ENCODE results near the gene SPATA17. TPM values are rescaled to one million over a fixed set of nuclear protein-coding genes. Genes with fewer than 3 reads are reported as not detected.

SPATA17 gene
- polyA plus RNA-seq, 1 experiment = 0.69 TPM

- no peak for DNase-seq (ENCODE audit: low read depth, low spot score)
- Histone ChIP-seq H3K9me3 (ENCODE audit: control insufficient read depth, insufficient read depth, low read length) (no peaks in the 10 kb centered on the region), H3K27me3 (ENCODE audit: control insufficient read depth, insufficient read depth, low read length) (no peaks in the 10 kb centered on the region), H3K4me3 (ENCODE audit: low read depth, low read length) (no peak overlapping the region), H3K27ac (ENCODE audit: low read depth, low read length) (no peak overlapping the region)
- POLR2A ChIA-PET = no interaction called here
- TF ChIP-seq CTCF (IDR thresholded peaks at IDR 0.05; ENCODE audit: low read depth, low read length) = no peak
- CTCF ChIA-PET = no interaction called here
These were observed 16.6 kb downstream of the SPATA17 start for GRCh38 chr1:217647791-217648190.

GRCh38 chr1:217650674-217651073 is 19.5 kb downstream of the SPATA17 start:
- no peak for TF ChIP-seq CTCF (IDR thresholded peaks at IDR 0.05; ENCODE audit: low read depth, low read length)
- ChIA-PET POLR2A (no interaction called here), CTCF (no interaction called here)
- Histone ChIP-seq H3K4me3 (ENCODE audit: low read depth, low read length) (no peak overlapping the region), H3K9me3 (ENCODE audit: control insufficient read depth, insufficient read depth, low read length) (no peaks in the 10 kb centered on the region), H3K27me3 (ENCODE audit: control insufficient read depth, insufficient read depth, low read length) (no peaks in the 10 kb centered on the region), H3K27ac (ENCODE audit: low read depth, low read length) (no peak overlapping the region)
- no peak for DNase-seq (ENCODE audit: low read depth, low spot score)

GRCh38 chr1:217660353-217661062 is 29.4 kb downstream of the SPATA17 start:
- H3K27ac ChIP-seq (ENCODE audit: low read depth, low read length) = peak overlapping the region; percentile 85
- ChIA-PET CTCF (interaction anchor here (0.5 to 2.1 kb wide), 33 partner anchors 10 to 1554 kb away, joined by 3 to 23 read pairs (median 3); partner anchors contain the start of genes GPATCH2 and SPATA17), POLR2A (interaction anchor here (0.6 to 1.1 kb wide), 3 partner anchors 30 to 1116 kb away, joined by 5 to 9 read pairs (median 7); partner anchors contain the start of genes GPATCH2 and SPATA17)
- TF ChIP-seq CTCF (IDR thresholded peaks at IDR 0.05; ENCODE audit: low read depth, low read length) = peak; percentile 79
- no peaks in the 10 kb centered on the region for H3K27me3 ChIP-seq (ENCODE audit: control insufficient read depth, insufficient read depth, low read length)
- no peak overlapping the region for H3K4me3 ChIP-seq (ENCODE audit: low read depth, low read length)
- H3K9me3 ChIP-seq (ENCODE audit: control insufficient read depth, insufficient read depth, low read length) = no peaks in the 10 kb centered on the region
- peak; percentile 70 for DNase-seq (ENCODE audit: low read depth, low spot score)

GRCh38 chr1:217661407-217661806 is 30.3 kb downstream of the SPATA17 start:
- Histone ChIP-seq H3K4me3 (ENCODE audit: low read depth, low read length) (no peak overlapping the region), H3K27me3 (ENCODE audit: control insufficient read depth, insufficient read depth, low read length) (no peaks in the 10 kb centered on the region), H3K27ac (ENCODE audit: low read depth, low read length) (no peak overlapping the region), H3K9me3 (ENCODE audit: control insufficient read depth, insufficient read depth, low read length) (no peaks in the 10 kb centered on the region)
- POLR2A ChIA-PET = no interaction called here
- DNase-seq (ENCODE audit: low read depth, low spot score) = no peak
- CTCF ChIA-PET = interaction anchor here (0.6 to 2.1 kb wide), 27 partner anchors 9 to 1665 kb away, joined by 3 to 23 read pairs (median 3); partner anchors contain the start of genes GPATCH2 and SPATA17
- TF ChIP-seq CTCF (IDR thresholded peaks at IDR 0.05; ENCODE audit: low read depth, low read length) = no peak

GRCh38 chr1:217668351-217668940 is 37.3 kb downstream of the SPATA17 start:
- no peak overlapping the region for H3K27ac ChIP-seq (ENCODE audit: low read depth, low read length)
- H3K27me3 ChIP-seq (ENCODE audit: control insufficient read depth, insufficient read depth, low read length) = no peaks in the 10 kb centered on the region
- ChIA-PET POLR2A (no interaction called here), CTCF (no interaction called here)
- H3K4me3 ChIP-seq (ENCODE audit: low read depth, low read length) = no peak overlapping the region
- no peak for TF ChIP-seq CTCF (IDR thresholded peaks at IDR 0.05; ENCODE audit: low read depth, low read length)
- no peaks in the 10 kb centered on the region for H3K9me3 ChIP-seq (ENCODE audit: control insufficient read depth, insufficient read depth, low read length)
- DNase-seq (ENCODE audit: low read depth, low spot score) = no peak
